Retinal pigment epithelial cell (primary cell): Measurements from ENCODE around the gene RIC8B.

Source experiments
- DNase-seq: peaks from one replicate; pipeline ENCODE4 v3.0.0-alpha.2; 2010; ENCODE audit warnings: low read depth
- H3K4me3 ChIP-seq: 2 replicates; pipeline ENCODE4 v1.5.1; 2011; ENCODE audit warnings: mild to moderate bottlenecking, low read length, control low read depth, moderate library complexity
- CTCF ChIP-seq: conservative IDR thresholded peaks from 2 replicates; pipeline ENCODE4 v1.5.1; 2011; ENCODE audit warnings: low read depth, low read length, control low read depth, inconsistent platforms

RIC8B gene

GRCh38 chr12:106889950-106890626 lies 115.6 kb downstream of the RIC8B start:
- H3K4me3 ChIP-seq: no peak overlapping the region
- no peak for DNase-seq
- no peak for TF ChIP-seq CTCF

GRCh38 chr12:106892075-106892474 lies 117.6 kb downstream of the RIC8B start:
- TF ChIP-seq CTCF: no peak
- no peak overlapping the region for H3K4me3 ChIP-seq
- no peak for DNase-seq

GRCh38 chr12:106893451-106893850 lies 119.0 kb downstream of the RIC8B start:
- no peak for TF ChIP-seq CTCF
- no peak for DNase-seq
- no peak overlapping the region for H3K4me3 ChIP-seq

- TF ChIP-seq CTCF: no peak
- DNase-seq: no peak
- no peak overlapping the region for H3K4me3 ChIP-seq
Measured at GRCh38 chr12:106894774-106895173, 120.3 kb downstream of the RIC8B start.

- DNase-seq: no peak
- no peak overlapping the region for H3K4me3 ChIP-seq
- TF ChIP-seq CTCF: no peak
Measured at GRCh38 chr12:106896603-106897002, 122.1 kb downstream of the RIC8B start.

GRCh38 chr12:106897082-106897481 lies 122.6 kb downstream of the RIC8B start:
- no peak for DNase-seq
- peak; percentile 15 for TF ChIP-seq CTCF
- H3K4me3 ChIP-seq: no peak overlapping the region

GRCh38 chr12:106897981-106898901 lies 123.8 kb downstream of the RIC8B start:
- no peak for TF ChIP-seq CTCF
- no peak for DNase-seq
- H3K4me3 ChIP-seq: no peak overlapping the region
